Fibroblast of skin of back (primary cell): Measurements from ENCODE around the gene APOL2.
A peak's percentile ranks its signal among the peaks of the same experiment; 100 is the strongest.
"Not testable (repeated sequence)": the region's sequence is repeated elsewhere in the genome, so short reads cannot be mapped to it uniquely, and the experiment has no call there.

Experiments
- DNase-seq: peaks from one replicate; pipeline ENCODE4 v3.0.0-alpha.2; 2013

Gene APOL2

GRCh38 chr22:36238373-36239149 lies 766 bp downstream of the APOL2 start:
- no peak for DNase-seq

GRCh38 chr22:36237462-36238372 lies 1.6 kb downstream of the APOL2 start:
- no peak for DNase-seq

GRCh38 chr22:36236388-36237319 lies 2.7 kb downstream of the APOL2 start:
- no peak for DNase-seq

GRCh38 chr22:36235585-36235984 lies 3.7 kb downstream of the APOL2 start:
- DNase-seq: no peak

- DNase-seq: no peak
These were observed 4.4 kb downstream of the APOL2 start for GRCh38 chr22:36234919-36235318.

GRCh38 chr22:36234213-36234612 lies 5.1 kb downstream of the APOL2 start:
- no peak for DNase-seq

GRCh38 chr22:36233796-36234195 lies 5.5 kb downstream of the APOL2 start:
- no peak for DNase-seq

GRCh38 chr22:36232715-36233401 lies 6.5 kb downstream of the APOL2 start:
- no peak for DNase-seq

- DNase-seq: not testable (repeated sequence)
These were observed 8.3 kb downstream of the APOL2 start for GRCh38 chr22:36231051-36231450.

GRCh38 chr22:36229649-36230048 lies 9.7 kb downstream of the APOL2 start:
- DNase-seq: not testable (repeated sequence)

- no peak for DNase-seq
These were observed 10.4 kb downstream of the APOL2 start for GRCh38 chr22:36228944-36229343.

GRCh38 chr22:36228369-36228768 lies 11.0 kb downstream of the APOL2 start:
- not testable (repeated sequence) for DNase-seq

- no peak for DNase-seq
These were observed 11.5 kb downstream of the APOL2 start for GRCh38 chr22:36227806-36228205.

GRCh38 chr22:36227396-36227795 lies 11.9 kb downstream of the APOL2 start:
- DNase-seq: no peak

- DNase-seq: no peak
These were observed 13.1 kb downstream of the APOL2 start for GRCh38 chr22:36226189-36226588.

- DNase-seq: no peak
These were observed 13.9 kb downstream of the APOL2 start for GRCh38 chr22:36225333-36225922.

GRCh38 chr22:36224245-36224644 lies 15.1 kb downstream of the APOL2 start:
- DNase-seq: no peak

- DNase-seq: no peak
These were observed 15.8 kb downstream of the APOL2 start for GRCh38 chr22:36223504-36223903.

GRCh38 chr22:36222887-36223450 lies 16.4 kb downstream of the APOL2 start:
- no peak for DNase-seq

GRCh38 chr22:36221799-36222751 lies 17.3 kb downstream of the APOL2 start:
- DNase-seq: peak; percentile 29
